HEK293 (cell line): ENCODE results near the gene ALMS1.
"Not testable (repeated sequence)": the region's sequence is repeated elsewhere in the genome, so short reads cannot be mapped to it uniquely, and the experiment has no call there.

ENCODE experiments used
- ZNF248 ChIP-seq: fragments of 450-650 bp; formaldehyde crosslinking; IDR thresholded peaks from 2 replicates; pipeline ENCODE4 v1.5.1; 2017; ENCODE audit warnings: missing biosample characterization, missing genetic modification characterization
- ZNF335 ChIP-seq: fragments of 450-650 bp; formaldehyde crosslinking; conservative IDR thresholded peaks from 2 replicates; pipeline ENCODE4 v1.5.1; 2016; ENCODE audit warnings: missing biosample characterization, missing genetic modification characterization
- TF ChIP-seq, protein P1 (sequence below): fragments of 450-650 bp; formaldehyde crosslinking; IDR thresholded peaks from 2 replicates; pipeline ENCODE4 v1.5.1; 2016; ENCODE audit warnings: missing biosample characterization, missing genetic modification characterization

DNA sequence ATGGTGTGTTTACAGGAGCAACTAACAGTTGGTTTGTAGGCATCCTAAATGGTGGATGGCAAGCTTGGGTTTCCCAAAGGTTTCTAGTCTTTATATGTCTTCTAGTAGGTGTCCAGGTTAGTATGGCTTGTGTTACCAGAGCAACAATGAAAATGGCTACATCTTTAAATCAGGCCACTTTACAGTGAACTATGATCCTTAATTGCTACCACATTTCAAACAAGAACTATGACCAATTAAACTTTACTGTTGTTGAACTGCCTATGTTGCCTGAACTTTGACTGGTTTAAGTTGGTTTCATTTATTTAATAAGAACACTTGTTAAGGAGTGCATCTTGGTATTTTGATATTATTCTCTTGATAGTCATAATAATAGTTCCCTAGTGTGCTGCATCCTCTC is 251.3 kb downstream of the ALMS1 start:
- TF ChIP-seq, protein P1, sequence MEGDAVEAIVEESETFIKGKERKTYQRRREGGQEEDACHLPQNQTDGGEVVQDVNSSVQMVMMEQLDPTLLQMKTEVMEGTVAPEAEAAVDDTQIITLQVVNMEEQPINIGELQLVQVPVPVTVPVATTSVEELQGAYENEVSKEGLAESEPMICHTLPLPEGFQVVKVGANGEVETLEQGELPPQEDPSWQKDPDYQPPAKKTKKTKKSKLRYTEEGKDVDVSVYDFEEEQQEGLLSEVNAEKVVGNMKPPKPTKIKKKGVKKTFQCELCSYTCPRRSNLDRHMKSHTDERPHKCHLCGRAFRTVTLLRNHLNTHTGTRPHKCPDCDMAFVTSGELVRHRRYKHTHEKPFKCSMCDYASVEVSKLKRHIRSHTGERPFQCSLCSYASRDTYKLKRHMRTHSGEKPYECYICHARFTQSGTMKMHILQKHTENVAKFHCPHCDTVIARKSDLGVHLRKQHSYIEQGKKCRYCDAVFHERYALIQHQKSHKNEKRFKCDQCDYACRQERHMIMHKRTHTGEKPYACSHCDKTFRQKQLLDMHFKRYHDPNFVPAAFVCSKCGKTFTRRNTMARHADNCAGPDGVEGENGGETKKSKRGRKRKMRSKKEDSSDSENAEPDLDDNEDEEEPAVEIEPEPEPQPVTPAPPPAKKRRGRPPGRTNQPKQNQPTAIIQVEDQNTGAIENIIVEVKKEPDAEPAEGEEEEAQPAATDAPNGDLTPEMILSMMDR = not testable (repeated sequence)
- TF ChIP-seq ZNF335 (tag by site-specific recombination); ZNF248: not testable (repeated sequence)
